Colonic mucosa (tissue), 4 donors: ENCODE measurements around the gene RICTOR. TPM values are rescaled to one million over a fixed set of nuclear protein-coding genes. Genes with fewer than 3 reads are reported as not detected.

Experiments
- DNase-seq: peaks from one replicate; pipeline ENCODE4 v3.0.0-alpha.2; 2020
- H3K27ac ChIP-seq: fragments of 200-600 bp; one replicate; pipeline ENCODE4 v1.8.0; 2021
- H3K27me3 ChIP-seq: fragments of 200-600 bp; one replicate; pipeline ENCODE4 v1.8.0; 2021
- H3K36me3 ChIP-seq: fragments of 200-600 bp; one replicate; pipeline ENCODE4 v1.8.0; 2021
- H3K4me1 ChIP-seq: fragments of 200-600 bp; one replicate; pipeline ENCODE4 v1.8.0; 2021; ENCODE audit warnings: mild to moderate bottlenecking
- H3K4me3 ChIP-seq: fragments of 200-600 bp; one replicate; pipeline ENCODE4 v1.8.0; 2021
- H3K9ac ChIP-seq, 2 donors: one replicate each; pipeline ENCODE4 v1.7.0; 2013; ENCODE audit warnings: control low read depth in 2 of 2, low read depth in 2 of 2, low read length in 2 of 2
- H3K9me3 ChIP-seq: fragments of 200-600 bp; one replicate; pipeline ENCODE4 v1.8.0; 2021
- CTCF ChIP-seq: fragments of 200-600 bp; IDR thresholded peaks from one replicate; pipeline ENCODE4 v1.8.0; 2022; ENCODE audit warnings: antibody characterized with exemption, mild to moderate bottlenecking
- intact Hi-C: fragments of 100-400 bp; cut with DNase I; formaldehyde crosslinking; loops from one replicate; pipeline ENCODE4 v1.14.1; 2022
- total RNA-seq, 2 donors: library from RNA; stranded (reverse); fragmentation: NEBNext Ultra II Directional in 1 of 2; extraction: Animal tissue kit (Norgen Biotek cat#: 25700) in 1 of 2; gene quantifications; one replicate each; pipeline ENCODE4 v1.2.1, GENCODE V29; 2021
- donor health status: healthy.
- donor health status: DM: no; HTN: no; CAD: no.
- donor health status: DM: no; HTN: no; CAD: no.

Gene RICTOR
- total RNA-seq: 10 to 100 TPM; 15.1 to 32.9 TPM

GRCh38 chr5:39074017-39074814, at the start of gene RICTOR:
Gene RICTOR, minus strand, starts transcription at chr5:39074399. Its CDS starts 22 bp downstream, at chr5:39074377.
- TF ChIP-seq CTCF: no peak

GRCh38 chr5:39121922-39122321, 47.7 kb upstream of the RICTOR start:
- Histone ChIP-seq H3K9ac (no peak overlapping the region), H3K9me3 (no peaks in the 10 kb centered on the region), H3K4me3 (no peak overlapping the region), H3K27me3 (no peaks in the 10 kb centered on the region), H3K36me3 (no peaks in the 10 kb centered on the region), H3K27ac (no peak overlapping the region), H3K4me1 (no peaks in the 10 kb centered on the region)
- no peak for DNase-seq
- no peak for TF ChIP-seq CTCF
- intact Hi-C loops: no loop called here

More at GRCh38 chr5:39074017-39074814, at the start of gene RICTOR:
- no peaks in the 10 kb centered on the region for H3K9me3 ChIP-seq
- H3K36me3 ChIP-seq: no peaks in the 10 kb centered on the region
- H3K9ac ChIP-seq: peak within 1 kb of the TSS; percentile 88 to 98
- peak within 1 kb of the TSS; percentile 98 for H3K27ac ChIP-seq
- peak; percentile 92 for DNase-seq
- no peaks in the 10 kb centered on the region for H3K4me1 ChIP-seq
- intact Hi-C loops: no loop called here
- H3K27me3 ChIP-seq: no peaks in the 10 kb centered on the region
- H3K4me3 ChIP-seq: peak within 1 kb of the TSS; percentile 72

- H3K9ac ChIP-seq: no peak overlapping the region
- no peak for DNase-seq
- H3K4me1 ChIP-seq: no peaks in the 10 kb centered on the region
- no peak for TF ChIP-seq CTCF
- no peaks in the 10 kb centered on the region for H3K9me3 ChIP-seq
- H3K4me3 ChIP-seq: no peak overlapping the region
- no peaks in the 10 kb centered on the region for H3K27me3 ChIP-seq
- H3K36me3 ChIP-seq: no peaks in the 10 kb centered on the region
- H3K27ac ChIP-seq: no peak overlapping the region
- intact Hi-C loops: no loop called here
These were observed 47.1 kb upstream of the RICTOR start for GRCh38 chr5:39121315-39121714.

GRCh38 chr5:39120052-39120420, 45.8 kb upstream of the RICTOR start:
- no peaks in the 10 kb centered on the region for H3K36me3 ChIP-seq
- H3K4me3 ChIP-seq: no peak overlapping the region
- no peaks in the 10 kb centered on the region for H3K9me3 ChIP-seq
- no peak for TF ChIP-seq CTCF
- intact Hi-C loops: no loop called here
- H3K4me1 ChIP-seq: no peaks in the 10 kb centered on the region
- no peak overlapping the region for H3K27ac ChIP-seq
- no peak overlapping the region for H3K9ac ChIP-seq
- no peak for DNase-seq
- H3K27me3 ChIP-seq: no peaks in the 10 kb centered on the region

- Histone ChIP-seq H3K9me3 (no peaks in the 10 kb centered on the region), H3K9ac (no peak overlapping the region), H3K36me3 (no peaks in the 10 kb centered on the region), H3K4me1 (no peaks in the 10 kb centered on the region), H3K4me3 (no peak overlapping the region), H3K27ac (no peak overlapping the region), H3K27me3 (no peaks in the 10 kb centered on the region)
- intact Hi-C loops: no loop called here
- no peak for TF ChIP-seq CTCF
- no peak for DNase-seq
These were observed 45.3 kb upstream of the RICTOR start for GRCh38 chr5:39119404-39120051.
